Activated CD8-positive, alpha-beta T cell treated with anti-CD3 and anti-CD28 coated beads for 36 hours (primary cell): ENCODE measurements around the gene SPATA19. TPM values are rescaled to one million over a fixed set of nuclear protein-coding genes. Genes with fewer than 3 reads are reported as not detected.

ENCODE experiments used
- ATAC-seq: fragments of 200-7000 bp; cut with Tn5 transposase; one replicate; pipeline ENCODE4 v1.10.0; 2021; ENCODE audit warnings: mild to moderate bottlenecking, moderate library complexity
- CTCF ChIA-PET: fragments of 350-600 bp; sonication (Branson Sonifier 250); formaldehyde crosslinking; loops from one replicate; lab custom pipeline; 2021; ENCODE audit warnings: antibody characterized with exemption; lab: Charles Lee
- POLR2A ChIA-PET: fragments of 350-600 bp; sonication (Branson Sonifier 250); formaldehyde crosslinking; loops from one replicate; lab custom pipeline; 2021; ENCODE audit warnings: antibody characterized with exemption; lab: Charles Lee
- DNase-seq: peaks from one replicate; pipeline ENCODE4 v3.0.0-alpha.2; 2020
- H3K27ac Mint-ChIP-seq: one replicate; pipeline ENCODE4 v1.8.0; 2021; ENCODE audit warnings: mild to moderate bottlenecking, mixed read lengths
- H3K27me3 Mint-ChIP-seq: one replicate; pipeline ENCODE4 v1.8.0; 2021; ENCODE audit warnings: mixed read lengths
- H3K36me3 Mint-ChIP-seq: one replicate; pipeline ENCODE4 v1.8.0; 2021; ENCODE audit warnings: low read depth, mixed read lengths
- H3K4me1 Mint-ChIP-seq: one replicate; pipeline ENCODE4 v1.8.0; 2021; ENCODE audit warnings: low read depth, mixed read lengths
- H3K4me3 Mint-ChIP-seq: one replicate; pipeline ENCODE4 v1.8.0; 2021; ENCODE audit warnings: mild to moderate bottlenecking, moderate library complexity, mixed read lengths
- H3K9me3 Mint-ChIP-seq: one replicate; pipeline ENCODE4 v1.8.0; 2021; ENCODE audit warnings: mixed read lengths
- CTCF ChIP-seq: fragments of 200-600 bp; IDR thresholded peaks from one replicate; pipeline ENCODE4 v1.8.0; 2022; ENCODE audit warnings: antibody characterized with exemption, mild to moderate bottlenecking
- intact Hi-C: fragments of 100-400 bp; cut with micrococcal nuclease; formaldehyde crosslinking; loops from one replicate; pipeline ENCODE4 v1.10.0; 2022
- total RNA-seq, 2 experiments: library from RNA; stranded (reverse); gene quantifications; one replicate each; pipeline ENCODE4 v1.2.3, GENCODE V29; 2021

The SPATA19 gene
- total RNA-seq, 2 experiments from 2014 or later: not detected

- H3K4me1 Mint-ChIP-seq: no peaks in the 10 kb centered on the region
- no peaks in the 10 kb centered on the region for H3K27me3 Mint-ChIP-seq
- no peaks in the 10 kb centered on the region for H3K36me3 Mint-ChIP-seq
- no peak for TF ChIP-seq CTCF
- peaks cover 14% of the 10 kb centered on the region for H3K9me3 Mint-ChIP-seq
- DNase-seq (no peak), ATAC-seq (no peak)
- ChIA-PET POLR2A (no interaction called here), CTCF (no interaction called here)
- no peak overlapping the region for H3K4me3 Mint-ChIP-seq
- intact Hi-C loops: no loop called here
- H3K27ac Mint-ChIP-seq: no peak overlapping the region
Observed at GRCh38 chr11:133797554-133797953, 47.8 kb downstream of the SPATA19 start.

GRCh38 chr11:133796043-133796795, 49.1 kb downstream of the SPATA19 start:
- Mint-ChIP-seq H3K36me3 (no peaks in the 10 kb centered on the region), H3K4me3 (no peak overlapping the region), H3K4me1 (no peaks in the 10 kb centered on the region), H3K9me3 (peaks cover 17% of the 10 kb centered on the region), H3K27me3 (peaks cover 4% of the 10 kb centered on the region), H3K27ac (no peak overlapping the region)
- ATAC-seq (no peak), DNase-seq (no peak)
- TF ChIP-seq CTCF: no peak
- CTCF ChIA-PET: no interaction called here
- POLR2A ChIA-PET: no interaction called here
- intact Hi-C loops: no loop called here

- Mint-ChIP-seq H3K27me3 (peaks cover 9% of the 10 kb centered on the region), H3K4me1 (no peaks in the 10 kb centered on the region), H3K36me3 (no peaks in the 10 kb centered on the region), H3K4me3 (no peak overlapping the region), H3K9me3 (peaks cover 17% of the 10 kb centered on the region), H3K27ac (no peak overlapping the region)
- TF ChIP-seq CTCF: no peak
- CTCF ChIA-PET: no interaction called here
- no peak for DNase-seq
- no peak for ATAC-seq
- intact Hi-C loops: no loop called here
- POLR2A ChIA-PET: no interaction called here
Observed at GRCh38 chr11:133795088-133795487, 50.2 kb downstream of the SPATA19 start.

- DNase-seq: no peak
- H3K27ac Mint-ChIP-seq: no peak overlapping the region
- ATAC-seq: no peak
- peaks cover 12% of the 10 kb centered on the region for H3K27me3 Mint-ChIP-seq
- TF ChIP-seq CTCF: no peak
- no peak overlapping the region for H3K4me3 Mint-ChIP-seq
- no peaks in the 10 kb centered on the region for H3K36me3 Mint-ChIP-seq
- ChIA-PET CTCF (no interaction called here), POLR2A (no interaction called here)
- intact Hi-C loops: no loop called here
- no peaks in the 10 kb centered on the region for H3K4me1 Mint-ChIP-seq
- H3K9me3 Mint-ChIP-seq: peaks cover 17% of the 10 kb centered on the region
Observed at GRCh38 chr11:133794205-133794604, 51.1 kb downstream of the SPATA19 start.

GRCh38 chr11:133793271-133794035, 51.9 kb downstream of the SPATA19 start:
- no peak for ATAC-seq
- no peak overlapping the region for H3K4me3 Mint-ChIP-seq
- intact Hi-C loops: no loop called here
- H3K4me1 Mint-ChIP-seq: no peaks in the 10 kb centered on the region
- peaks cover 17% of the 10 kb centered on the region for H3K9me3 Mint-ChIP-seq
- TF ChIP-seq CTCF: no peak
- ChIA-PET POLR2A (no interaction called here), CTCF (no interaction called here)
- DNase-seq: no peak
- H3K27me3 Mint-ChIP-seq: peaks cover 16% of the 10 kb centered on the region
- H3K36me3 Mint-ChIP-seq: no peaks in the 10 kb centered on the region
- no peak overlapping the region for H3K27ac Mint-ChIP-seq
